ENCODE measurements around the gene APBB2. TPM values are rescaled to one million over a fixed set of nuclear protein-coding genes. Genes with fewer than 3 reads are reported as not detected.
"Not testable (repeated sequence)": the region's sequence is repeated elsewhere in the genome, so short reads cannot be mapped to it uniquely, and the experiment has no call there.

Gene APBB2
- total and polyA plus RNA-seq, 2 donors (not counting 1 experiment from before 2014, with no cell fraction given), result 4.4 to 15.8 TPM

DNA sequence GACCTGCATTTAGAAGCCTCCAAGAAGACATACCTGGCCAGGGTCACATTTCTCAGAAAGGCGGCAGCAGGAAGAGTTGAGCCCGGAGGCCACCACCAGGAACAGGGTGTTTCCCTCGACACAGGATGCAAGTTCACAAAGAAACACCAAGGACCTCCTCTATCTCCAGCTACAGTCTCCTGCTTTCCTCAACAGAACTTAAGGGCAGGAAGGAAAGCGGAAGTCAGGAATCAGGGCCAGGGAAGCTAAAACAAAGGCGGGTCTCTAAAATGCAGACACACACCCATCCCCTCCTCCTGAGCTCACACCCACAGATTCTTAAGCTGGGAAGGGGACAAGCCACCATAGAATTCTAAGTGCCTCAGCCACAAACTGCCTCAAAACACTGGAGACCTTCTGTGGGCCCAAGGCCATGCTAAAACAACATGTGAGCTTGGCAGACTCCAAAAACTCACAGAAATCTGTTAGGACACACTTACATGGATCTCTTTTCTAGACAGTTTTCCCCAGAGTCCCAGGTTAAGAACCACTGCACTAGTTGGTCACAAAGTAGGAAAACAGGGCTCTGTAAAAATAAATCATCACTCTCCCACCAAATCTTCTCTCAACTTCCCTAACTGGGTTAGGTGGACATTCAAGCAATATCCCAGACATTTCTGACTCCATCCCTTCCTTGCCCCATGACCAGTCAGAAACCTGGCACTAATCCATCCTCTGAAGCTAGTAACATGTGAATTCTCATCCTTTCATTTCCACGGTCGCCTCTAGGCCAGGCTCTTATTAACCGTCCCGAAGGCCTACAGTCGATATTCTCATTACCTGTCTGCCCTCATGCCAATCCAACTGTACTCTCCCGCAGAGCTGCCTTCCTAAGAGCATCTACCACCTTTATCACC, 163.2 kb downstream of the APBB2 start:
- Histone ChIP-seq H4K20me1 (ENCODE audit: control insufficient read depth, insufficient read depth, low read length, poor library complexity, severe bottlenecking) (no peaks in the 10 kb centered on the region), H3K4me2 (replicated peaks; ENCODE audit: low read depth, low read length, poor library complexity, severe bottlenecking) (no peak overlapping the region), H3K79me2 (ENCODE audit: control insufficient read depth, insufficient read depth, low read length) (no peaks in the 10 kb centered on the region), H3K27ac (ENCODE audit: low read length in 2 of 2) (no peak overlapping the region), H2AFZ (ENCODE audit: insufficient read depth, low read depth, low read length, poor library complexity, severe bottlenecking) (no peak overlapping the region), H3K27me3 (replicated peaks in 1 of 4; ENCODE audit: control extremely low read depth in 1 of 4, control insufficient read depth in 3 of 4, insufficient read depth in 4 of 4, low read length in 3 of 4) (no peaks in the 10 kb centered on the region), H3K4me1 (ENCODE audit: control insufficient read depth in 2 of 2, insufficient read depth in 2 of 2, low read length in 2 of 2) (no peaks in the 10 kb centered on the region), H3K9me3 (ENCODE audit: control extremely low read depth in 1 of 3, control insufficient read depth in 2 of 3, insufficient read depth in 1 of 3, low read length in 2 of 3) (peaks cover 0 to 4% (median 0%) of the 10 kb centered on the region in 3 donors), H3K9ac (ENCODE audit: low read length) (no peak overlapping the region), H3K4me3 (ENCODE audit: control extremely low read depth in 1 of 5, extremely low read depth in 1 of 5, insufficient read depth in 1 of 5, low read depth in 2 of 5, low read length in 4 of 5) (no peak overlapping the region), H3K36me3 (replicated peaks in 1 of 2; ENCODE audit: control extremely low read depth in 1 of 2, control insufficient read depth in 1 of 2, extremely low read depth in 1 of 2, insufficient read depth in 2 of 2, low read length in 1 of 2) (no peaks in the 10 kb centered on the region)
- ATAC-seq (ENCODE audit: low read depth) (no peak), DNase-seq (no peak)
- Mint-ChIP-seq H3K4me3 (no peak overlapping the region), H3K9me3 (ENCODE audit: insufficient read depth) (no peaks in the 10 kb centered on the region), H3K4me1 (no peaks in the 10 kb centered on the region), H3K27ac (no peak overlapping the region), H3K27me3 (peaks cover 20% of the 10 kb centered on the region)
- WGBS (ENCODE audit: insufficient coverage), result 100% methylated on average over 9 of the region's 11 CpGs
- ChIA-PET CTCF (no interaction called here), POLR2A (no interaction called here)
- intact Hi-C loops (cut with micrococcal nuclease), result no loop called here
- TF ChIP-seq EZH2 (IDR thresholded peaks at IDR 0.05; ENCODE audit: borderline replicate concordance, insufficient read depth, low read depth, low read length, poor library complexity, severe bottlenecking), result no peak
- no peak for TF ChIP-seq CTCF (IDR thresholded peaks at IDR 0.05)

- no CpG with 5 or more reads among the region's 1 CpG for WGBS (ENCODE audit: insufficient coverage)
- Histone ChIP-seq H3K4me2 (replicated peaks; ENCODE audit: low read depth, low read length, poor library complexity, severe bottlenecking) (no peak overlapping the region), H3K4me3 (ENCODE audit: control extremely low read depth in 1 of 5, extremely low read depth in 1 of 5, insufficient read depth in 1 of 5, low read depth in 2 of 5, low read length in 4 of 5) (no peak overlapping the region), H4K20me1 (ENCODE audit: control insufficient read depth, insufficient read depth, low read length, poor library complexity, severe bottlenecking) (no peaks in the 10 kb centered on the region), H3K27ac (ENCODE audit: low read length in 2 of 2) (no peak overlapping the region), H3K9me3 (ENCODE audit: control extremely low read depth in 1 of 3, control insufficient read depth in 2 of 3, insufficient read depth in 1 of 3, low read length in 2 of 3) (peaks cover 0 to 7% (median 4%) of the 10 kb centered on the region in 3 donors), H3K4me1 (ENCODE audit: control insufficient read depth in 2 of 2, insufficient read depth in 2 of 2, low read length in 2 of 2) (no peaks in the 10 kb centered on the region), H3K36me3 (replicated peaks in 1 of 2; ENCODE audit: control extremely low read depth in 1 of 2, control insufficient read depth in 1 of 2, extremely low read depth in 1 of 2, insufficient read depth in 2 of 2, low read length in 1 of 2) (no peaks in the 10 kb centered on the region), H2AFZ (ENCODE audit: insufficient read depth, low read depth, low read length, poor library complexity, severe bottlenecking) (no peak overlapping the region), H3K27me3 (replicated peaks in 1 of 4; ENCODE audit: control extremely low read depth in 1 of 4, control insufficient read depth in 3 of 4, insufficient read depth in 4 of 4, low read length in 3 of 4) (no peaks in the 10 kb centered on the region), H3K9ac (ENCODE audit: low read length) (no peak overlapping the region), H3K79me2 (ENCODE audit: control insufficient read depth, insufficient read depth, low read length) (no peaks in the 10 kb centered on the region)
- DNase-seq (no peak), ATAC-seq (ENCODE audit: low read depth) (no peak)
- Mint-ChIP-seq H3K9me3 (ENCODE audit: insufficient read depth) (no peaks in the 10 kb centered on the region), H3K27me3 (peaks cover 14% of the 10 kb centered on the region), H3K27ac (no peak overlapping the region), H3K4me3 (no peak overlapping the region), H3K4me1 (no peaks in the 10 kb centered on the region)
- POLR2A ChIA-PET, result no interaction called here
- intact Hi-C loops (cut with micrococcal nuclease), result no loop called here
- CTCF ChIA-PET, result no interaction called here
- TF ChIP-seq CTCF (IDR thresholded peaks at IDR 0.05) (no peak), EZH2 (IDR thresholded peaks at IDR 0.05; ENCODE audit: borderline replicate concordance, insufficient read depth, low read depth, low read length, poor library complexity, severe bottlenecking) (no peak)
These were observed 164.2 kb downstream of the APBB2 start for GRCh38 chr4:41050116-41050515.

GRCh38 chr4:41049176-41049575, 165.2 kb downstream of the APBB2 start:
- H3K27ac Mint-ChIP-seq; intact Hi-C loops (cut with micrococcal nuclease); H2AFZ ChIP-seq (ENCODE audit: insufficient read depth, low read depth, low read length, poor library complexity, severe bottlenecking); H3K9me3 Mint-ChIP-seq (ENCODE audit: insufficient read depth); H3K4me3 Mint-ChIP-seq; POLR2A ChIA-PET; H3K9ac ChIP-seq (ENCODE audit: low read length); H3K4me1 Mint-ChIP-seq; H3K27ac ChIP-seq (ENCODE audit: low read length in 2 of 2); H4K20me1 ChIP-seq (ENCODE audit: control insufficient read depth, insufficient read depth, low read length, poor library complexity, severe bottlenecking); H3K9me3 ChIP-seq (ENCODE audit: control extremely low read depth in 1 of 3, control insufficient read depth in 2 of 3, insufficient read depth in 1 of 3, low read length in 2 of 3); H3K4me1 ChIP-seq (ENCODE audit: control insufficient read depth in 2 of 2, insufficient read depth in 2 of 2, low read length in 2 of 2); H3K79me2 ChIP-seq (ENCODE audit: control insufficient read depth, insufficient read depth, low read length); H3K4me2 ChIP-seq (replicated peaks; ENCODE audit: low read depth, low read length, poor library complexity, severe bottlenecking); H3K36me3 ChIP-seq (replicated peaks in 1 of 2; ENCODE audit: control extremely low read depth in 1 of 2, control insufficient read depth in 1 of 2, extremely low read depth in 1 of 2, insufficient read depth in 2 of 2, low read length in 1 of 2); H3K27me3 ChIP-seq (replicated peaks in 1 of 4; ENCODE audit: control extremely low read depth in 1 of 4, control insufficient read depth in 3 of 4, insufficient read depth in 4 of 4, low read length in 3 of 4); DNase-seq; CTCF ChIA-PET; H3K4me3 ChIP-seq (ENCODE audit: control extremely low read depth in 1 of 5, extremely low read depth in 1 of 5, insufficient read depth in 1 of 5, low read depth in 2 of 5, low read length in 4 of 5); ATAC-seq (ENCODE audit: low read depth): not testable (repeated sequence)
- H3K27me3 Mint-ChIP-seq, result peaks cover 11% of the 10 kb centered on the region
- 99% methylated on average over 17 of the region's 40 CpGs for WGBS (ENCODE audit: insufficient coverage)
